Coronary artery (tissue), 2 donors: ENCODE data around the gene RBM38.

Source experiments
- DNase-seq: peaks from one replicate; pipeline ENCODE4 v3.0.0-alpha.2; 2017; ENCODE audit warnings: low spot score
- H3K27ac ChIP-seq, 2 donors: fragments of 200-600 bp; sonication (generic); one replicate each; pipeline ENCODE4 v1.5.1; 2016 to 2019
- H3K4me3 ChIP-seq: fragments of 200-600 bp; sonication (generic); 2 replicates; pipeline ENCODE4 v1.5.1; 2016; ENCODE audit warnings: mild to moderate bottlenecking, moderate library complexity
- TF ChIP-seq, protein P1 (sequence below): fragments of 200-600 bp; sonication (generic); IDR thresholded peaks from one replicate; pipeline ENCODE4 v1.5.1; 2019; ENCODE audit warnings: antibody characterized with exemption

The RBM38 gene

DNA sequence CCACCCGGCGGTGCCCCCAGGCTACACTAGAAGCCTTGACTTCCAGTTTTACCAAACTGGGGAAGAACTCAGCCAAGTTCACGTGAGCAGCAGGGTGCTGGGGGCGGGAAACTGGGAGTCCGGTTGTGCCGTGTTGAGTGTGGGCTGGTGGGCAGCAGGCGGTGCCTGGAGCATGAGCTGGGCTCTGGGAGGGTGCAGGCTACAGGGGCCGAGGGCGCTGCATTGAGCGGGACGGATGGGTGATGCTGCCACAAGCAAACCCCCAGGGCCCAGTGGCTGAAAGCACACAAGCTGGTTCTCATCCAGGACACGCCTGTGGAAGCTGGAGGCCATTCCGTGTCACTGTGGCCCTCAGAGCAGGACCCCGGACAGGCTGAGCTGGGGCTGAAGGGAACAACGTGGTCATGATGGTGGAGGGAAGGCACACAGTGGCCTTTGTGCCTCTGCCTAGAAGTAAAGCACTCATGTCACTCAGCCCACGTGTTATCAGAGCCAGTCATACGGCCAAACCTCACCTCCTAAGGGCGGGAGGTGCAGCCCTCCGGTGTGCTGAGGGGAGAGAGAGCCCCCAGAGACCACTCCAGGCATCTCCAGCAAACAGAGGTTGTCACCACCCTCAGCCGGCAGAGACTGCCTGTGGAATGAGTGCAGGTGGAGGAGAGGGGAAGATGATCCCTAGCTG, 29.5 kb downstream of the RBM38 start:
- no peak overlapping the region for H3K27ac ChIP-seq
- H3K4me3 ChIP-seq: no peak overlapping the region
- TF ChIP-seq, protein P1, sequence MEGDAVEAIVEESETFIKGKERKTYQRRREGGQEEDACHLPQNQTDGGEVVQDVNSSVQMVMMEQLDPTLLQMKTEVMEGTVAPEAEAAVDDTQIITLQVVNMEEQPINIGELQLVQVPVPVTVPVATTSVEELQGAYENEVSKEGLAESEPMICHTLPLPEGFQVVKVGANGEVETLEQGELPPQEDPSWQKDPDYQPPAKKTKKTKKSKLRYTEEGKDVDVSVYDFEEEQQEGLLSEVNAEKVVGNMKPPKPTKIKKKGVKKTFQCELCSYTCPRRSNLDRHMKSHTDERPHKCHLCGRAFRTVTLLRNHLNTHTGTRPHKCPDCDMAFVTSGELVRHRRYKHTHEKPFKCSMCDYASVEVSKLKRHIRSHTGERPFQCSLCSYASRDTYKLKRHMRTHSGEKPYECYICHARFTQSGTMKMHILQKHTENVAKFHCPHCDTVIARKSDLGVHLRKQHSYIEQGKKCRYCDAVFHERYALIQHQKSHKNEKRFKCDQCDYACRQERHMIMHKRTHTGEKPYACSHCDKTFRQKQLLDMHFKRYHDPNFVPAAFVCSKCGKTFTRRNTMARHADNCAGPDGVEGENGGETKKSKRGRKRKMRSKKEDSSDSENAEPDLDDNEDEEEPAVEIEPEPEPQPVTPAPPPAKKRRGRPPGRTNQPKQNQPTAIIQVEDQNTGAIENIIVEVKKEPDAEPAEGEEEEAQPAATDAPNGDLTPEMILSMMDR: no peak
- DNase-seq: no peak

DNA sequence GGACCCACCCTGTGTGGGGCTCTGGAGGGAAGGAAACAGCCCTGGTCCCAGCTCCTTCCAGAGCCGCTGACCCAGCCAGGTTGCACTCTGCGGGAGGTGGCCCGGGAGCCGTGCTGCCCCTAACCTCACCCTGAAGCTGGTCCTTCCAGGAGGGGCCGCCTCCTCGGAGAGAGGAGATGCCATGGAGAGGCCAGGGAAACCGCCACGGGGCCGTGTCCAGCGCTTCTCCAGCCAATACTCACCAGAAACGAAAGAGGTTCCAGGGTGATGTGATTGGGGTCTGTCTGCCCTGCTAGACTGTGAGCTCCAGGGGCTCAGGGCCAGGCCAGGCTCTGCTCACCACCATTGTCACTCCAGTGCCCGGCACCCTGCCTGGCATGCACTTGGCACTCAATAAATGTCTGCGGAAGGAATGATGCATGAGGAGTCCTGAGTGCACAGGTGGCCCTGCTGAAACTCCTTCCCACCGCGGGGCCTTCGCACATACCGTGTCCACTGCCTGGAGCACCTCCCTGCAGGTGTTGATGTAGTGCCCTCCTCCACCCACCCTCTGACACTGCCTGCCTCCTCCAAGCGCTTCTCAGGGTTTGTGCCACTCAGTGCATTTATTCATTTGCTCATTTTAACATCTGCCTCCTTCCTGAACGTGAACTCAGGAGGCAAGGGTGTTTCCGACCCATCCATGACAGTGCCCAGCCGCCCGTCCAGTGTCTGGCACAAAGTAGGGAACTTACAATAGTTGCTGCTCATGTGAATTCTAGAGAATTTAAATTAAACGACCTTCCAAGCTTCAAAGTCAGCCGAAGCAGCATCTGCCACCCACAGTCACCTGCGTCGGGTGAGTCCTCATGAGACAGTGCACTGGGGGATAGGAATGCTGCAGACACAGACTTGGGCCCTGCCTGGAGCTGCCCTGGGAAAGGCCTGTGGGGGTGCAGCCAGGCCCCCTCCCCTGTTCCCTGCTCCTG, 30.3 kb downstream of the RBM38 start:
- H3K4me3 ChIP-seq: no peak overlapping the region
- TF ChIP-seq, protein P1: no peak
- no peak overlapping the region for H3K27ac ChIP-seq
- DNase-seq: no peak

GRCh38 chr20:57422254-57422653, 31.1 kb downstream of the RBM38 start:
- no peak for DNase-seq
- no peak overlapping the region for H3K27ac ChIP-seq
- H3K4me3 ChIP-seq: no peak overlapping the region
- TF ChIP-seq, protein P1: no peak

DNA sequence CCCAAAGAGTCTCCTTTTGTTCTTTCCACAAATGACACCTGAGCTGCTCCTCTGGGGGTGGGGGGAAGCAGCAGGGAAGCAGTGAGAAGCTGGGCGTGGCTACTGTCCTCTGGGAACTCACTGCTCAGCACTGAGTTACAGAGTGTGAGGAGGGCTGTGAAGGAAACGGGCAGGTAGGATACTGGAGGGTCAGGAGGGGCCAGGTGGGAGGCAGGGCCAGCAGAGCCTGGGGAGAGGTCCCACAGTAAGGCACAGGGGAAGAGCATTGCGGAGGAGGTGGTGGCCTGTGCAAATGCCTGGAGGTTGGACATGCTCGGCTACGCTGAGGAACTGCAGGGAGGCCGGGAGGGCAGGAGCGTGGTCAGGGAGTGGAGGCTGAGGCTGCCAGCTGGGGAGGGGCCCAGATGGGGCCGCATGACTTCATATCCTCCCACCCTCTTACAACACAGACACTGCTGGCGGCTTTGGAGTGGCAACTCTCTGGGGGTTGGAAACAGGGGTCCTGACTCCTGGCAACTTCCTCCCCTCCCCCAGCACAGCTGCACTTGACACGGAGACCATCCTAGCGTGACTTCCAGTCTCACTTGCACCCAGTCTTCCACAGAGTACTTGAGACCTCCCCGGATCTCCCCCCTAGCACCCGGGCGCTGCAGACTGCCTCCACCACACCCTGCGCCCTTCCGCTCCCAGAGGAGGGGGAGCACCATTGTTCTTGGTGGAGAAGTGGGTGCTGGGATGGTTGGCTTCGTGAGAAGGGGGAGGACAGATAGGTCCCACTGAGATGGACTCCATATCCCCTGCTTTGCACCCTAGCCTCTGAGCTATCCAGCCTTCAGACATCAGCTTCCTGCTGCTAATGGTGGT, 34.2 kb downstream of the RBM38 start:
- Histone ChIP-seq H3K27ac (no peak overlapping the region), H3K4me3 (no peak overlapping the region)
- TF ChIP-seq, protein P1: no peak
- no peak for DNase-seq

DNA sequence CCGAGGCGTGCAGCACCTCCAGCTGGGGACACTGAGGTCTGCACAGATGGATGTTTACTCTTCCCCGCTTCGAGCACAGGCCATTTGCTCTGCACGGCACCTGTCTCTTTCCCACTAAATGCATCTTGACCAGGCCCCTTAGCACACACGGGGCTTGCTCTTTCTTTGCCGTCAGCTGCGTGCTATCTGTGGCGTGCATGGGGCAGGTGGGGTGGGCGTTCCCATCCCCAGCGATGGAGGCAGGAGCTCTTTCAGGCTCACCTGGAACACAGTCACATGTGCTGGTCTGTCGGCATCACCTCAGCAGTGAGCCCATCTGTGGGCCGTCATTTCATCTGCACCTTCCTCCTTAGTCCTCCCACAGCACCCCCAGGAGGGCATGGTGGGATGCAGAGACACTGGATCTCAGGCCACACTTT, 35.1 kb downstream of the RBM38 start:
- Histone ChIP-seq H3K27ac (no peak overlapping the region), H3K4me3 (no peak overlapping the region)
- TF ChIP-seq, protein P1: no peak
- DNase-seq: no peak

- no peak overlapping the region for H3K27ac ChIP-seq
- H3K4me3 ChIP-seq: no peak overlapping the region
- TF ChIP-seq, protein P1: no peak
- no peak for DNase-seq
Observed at GRCh38 chr20:57426831-57427230, 35.6 kb downstream of the RBM38 start.
